Natural killer cell (primary cell): ENCODE measurements around the gene CD52. TPM values are rescaled to one million over a fixed set of nuclear protein-coding genes. Genes with fewer than 3 reads are reported as not detected.
A peak's percentile ranks its signal among the peaks of the same experiment; 100 is the strongest.

Source experiments
- ATAC-seq, 3 donors: fragments of 150-1000 bp in 2 of 3; fragments of 200-7000 bp in 1 of 3; cut with Tn5 transposase; 1 replicate in 1 of 3; 2 replicates in 2 of 3; pipeline ENCODE4 v1.10.0; 2021; ENCODE audit warnings: mild to moderate bottlenecking in 2 of 3, moderate library complexity in 2 of 3
- DNase-seq, 2 donors: peaks; one replicate each; pipeline versions ENCODE4 v3.0.0 to v3.0.0-alpha.2; 2013 to 2021; ENCODE audit warnings: mixed read lengths in 1 of 2
- H3K27ac ChIP-seq: one replicate; pipeline ENCODE4 v1.5.1; 2013; ENCODE audit warnings: mild to moderate bottlenecking, low read length
- H3K27me3 ChIP-seq: one replicate; pipeline ENCODE4 v1.6.1; 2013; ENCODE audit warnings: low read length; ENCODE audit not compliant: control insufficient read depth, insufficient read depth
- H3K36me3 ChIP-seq: one replicate; pipeline ENCODE4 v1.6.1; 2013; ENCODE audit warnings: low read length; ENCODE audit not compliant: control insufficient read depth, insufficient read depth
- H3K4me1 ChIP-seq: one replicate; pipeline ENCODE4 v1.6.1; 2013; ENCODE audit warnings: low read length; ENCODE audit not compliant: control insufficient read depth, insufficient read depth
- H3K4me3 ChIP-seq: one replicate; pipeline ENCODE4 v1.5.1; 2013; ENCODE audit warnings: low read length
- H3K9me3 ChIP-seq: one replicate; pipeline ENCODE4 v1.6.1; 2013; ENCODE audit warnings: low read length; ENCODE audit not compliant: control insufficient read depth, insufficient read depth
- H3K27ac Mint-ChIP-seq, 2 donors: one replicate each; pipeline ENCODE4 v1.8.0; 2022; ENCODE audit warnings: mild to moderate bottlenecking in 2 of 2, mixed read lengths in 2 of 2, moderate library complexity in 1 of 2
- H3K27me3 Mint-ChIP-seq, 2 donors: one replicate each; pipeline ENCODE4 v1.8.0; 2022; ENCODE audit warnings: low read depth in 2 of 2, mixed read lengths in 2 of 2
- H3K36me3 Mint-ChIP-seq: one replicate; pipeline ENCODE4 v1.8.0; 2022; ENCODE audit warnings: mixed read lengths
- H3K4me1 Mint-ChIP-seq, 2 donors: one replicate each; pipeline ENCODE4 v1.8.0; 2022; ENCODE audit warnings: mixed read lengths in 2 of 2
- H3K4me3 Mint-ChIP-seq: one replicate; pipeline ENCODE4 v1.8.0; 2022; ENCODE audit warnings: mild to moderate bottlenecking, moderate library complexity, mixed read lengths
- H3K9me3 Mint-ChIP-seq, 2 donors: one replicate each; pipeline ENCODE4 v1.8.0; 2022; ENCODE audit warnings: mixed read lengths in 2 of 2
- WGBS: methylation state at CpG from one replicate; pipeline ENCODE4 v1.1.7; 2013; ENCODE audit warnings: missing lambda C conversion rate; ENCODE audit not compliant: insufficient coverage; 5-methylcytosine and 5-hydroxymethylcytosine counted together
- intact Hi-C: fragments of 100-400 bp; cut with micrococcal nuclease; formaldehyde crosslinking; loops from one replicate; pipeline ENCODE4 v1.14.2; 2022
- total RNA-seq, 4 donors: library from RNA; stranded (reverse); fragments of 120-200 nt in 1 of 4; gene quantifications; one replicate each; pipeline versions ENCODE4 v1.2.3 to v1.2.4, GENCODE V29; 2013 to 2022
- TF ChIP-seq, protein P1 (sequence below): fragments of 200-600 bp; IDR thresholded peaks from one replicate; pipeline ENCODE4 v1.8.0; 2022; ENCODE audit warnings: antibody characterized with exemption

The CD52 gene
- total RNA-seq, 3 donors from 2014 or later (not counting 1 experiment from before 2014, with no cell fraction given) = 454 to 485 (median 482) TPM

- Histone ChIP-seq H3K27ac (peak overlapping the region; percentile 51), H3K27me3 (no peaks in the 10 kb centered on the region)
- peak in 1 of 2 donors; percentile 35 for DNase-seq
Observed at GRCh38 chr1:26281091-26281958, 36.4 kb upstream of the CD52 start.

DNA sequence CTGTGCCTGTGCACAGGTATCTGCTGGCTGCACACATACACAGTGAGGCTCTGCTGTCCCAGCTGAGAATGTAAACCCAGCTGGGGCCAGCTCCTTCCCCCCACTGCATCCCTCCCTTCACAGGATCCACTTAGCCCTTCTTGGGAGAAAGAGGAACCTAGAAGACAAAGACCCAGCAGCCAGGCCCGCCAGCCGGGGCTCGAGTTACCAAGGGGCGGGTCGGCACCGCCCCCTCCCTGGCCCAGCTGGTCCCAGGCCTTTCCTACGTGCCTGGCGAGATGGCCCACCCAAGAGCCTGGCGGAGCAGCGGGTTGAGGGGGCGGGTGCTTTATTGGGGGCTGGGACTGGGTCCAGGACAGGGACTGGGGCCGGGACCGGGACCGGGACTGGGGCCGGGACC lies 35.8 kb upstream of the CD52 start:
- Mint-ChIP-seq H3K4me1 (peaks cover 70 to 90% of the 10 kb centered on the region in 2 donors), H3K27me3 (no peaks in the 10 kb centered on the region), H3K9me3 (no peaks in the 10 kb centered on the region), H3K4me3 (peak overlapping the region; percentile 93), H3K36me3 (no peaks in the 10 kb centered on the region), H3K27ac (peak overlapping the region; percentile 86 to 96)
- 58% methylated on average over 15 of the region's 15 CpGs for WGBS
- intact Hi-C loops = no loop called here
- DNase-seq (no peak), ATAC-seq (no peak)
- Histone ChIP-seq H3K4me3 (no peak overlapping the region), H3K36me3 (peaks cover 31% of the 10 kb centered on the region), H3K27me3 (no peaks in the 10 kb centered on the region), H3K9me3 (no peaks in the 10 kb centered on the region), H3K4me1 (peaks cover 97% of the 10 kb centered on the region), H3K27ac (peak overlapping the region; percentile 17)
- TF ChIP-seq, protein P1, sequence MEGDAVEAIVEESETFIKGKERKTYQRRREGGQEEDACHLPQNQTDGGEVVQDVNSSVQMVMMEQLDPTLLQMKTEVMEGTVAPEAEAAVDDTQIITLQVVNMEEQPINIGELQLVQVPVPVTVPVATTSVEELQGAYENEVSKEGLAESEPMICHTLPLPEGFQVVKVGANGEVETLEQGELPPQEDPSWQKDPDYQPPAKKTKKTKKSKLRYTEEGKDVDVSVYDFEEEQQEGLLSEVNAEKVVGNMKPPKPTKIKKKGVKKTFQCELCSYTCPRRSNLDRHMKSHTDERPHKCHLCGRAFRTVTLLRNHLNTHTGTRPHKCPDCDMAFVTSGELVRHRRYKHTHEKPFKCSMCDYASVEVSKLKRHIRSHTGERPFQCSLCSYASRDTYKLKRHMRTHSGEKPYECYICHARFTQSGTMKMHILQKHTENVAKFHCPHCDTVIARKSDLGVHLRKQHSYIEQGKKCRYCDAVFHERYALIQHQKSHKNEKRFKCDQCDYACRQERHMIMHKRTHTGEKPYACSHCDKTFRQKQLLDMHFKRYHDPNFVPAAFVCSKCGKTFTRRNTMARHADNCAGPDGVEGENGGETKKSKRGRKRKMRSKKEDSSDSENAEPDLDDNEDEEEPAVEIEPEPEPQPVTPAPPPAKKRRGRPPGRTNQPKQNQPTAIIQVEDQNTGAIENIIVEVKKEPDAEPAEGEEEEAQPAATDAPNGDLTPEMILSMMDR = no peak

More at GRCh38 chr1:26281091-26281958, 36.4 kb upstream of the CD52 start:
- TF ChIP-seq, protein P1 = no peak
- peaks cover 32% of the 10 kb centered on the region for H3K36me3 ChIP-seq
- Mint-ChIP-seq H3K4me1 (peaks cover 73 to 90% of the 10 kb centered on the region in 2 donors), H3K4me3 (peak overlapping the region; percentile 93), H3K36me3 (no peaks in the 10 kb centered on the region), H3K27me3 (no peaks in the 10 kb centered on the region), H3K27ac (peak overlapping the region; percentile 82 to 86), H3K9me3 (no peaks in the 10 kb centered on the region)
- H3K4me3 ChIP-seq = peak overlapping the region; percentile 3
- peaks cover 97% of the 10 kb centered on the region for H3K4me1 ChIP-seq
- intact Hi-C loops = no loop called here
- no peak for ATAC-seq
- H3K9me3 ChIP-seq = no peaks in the 10 kb centered on the region
- WGBS = 91% methylated on average over 5 of the region's 5 CpGs

DNA sequence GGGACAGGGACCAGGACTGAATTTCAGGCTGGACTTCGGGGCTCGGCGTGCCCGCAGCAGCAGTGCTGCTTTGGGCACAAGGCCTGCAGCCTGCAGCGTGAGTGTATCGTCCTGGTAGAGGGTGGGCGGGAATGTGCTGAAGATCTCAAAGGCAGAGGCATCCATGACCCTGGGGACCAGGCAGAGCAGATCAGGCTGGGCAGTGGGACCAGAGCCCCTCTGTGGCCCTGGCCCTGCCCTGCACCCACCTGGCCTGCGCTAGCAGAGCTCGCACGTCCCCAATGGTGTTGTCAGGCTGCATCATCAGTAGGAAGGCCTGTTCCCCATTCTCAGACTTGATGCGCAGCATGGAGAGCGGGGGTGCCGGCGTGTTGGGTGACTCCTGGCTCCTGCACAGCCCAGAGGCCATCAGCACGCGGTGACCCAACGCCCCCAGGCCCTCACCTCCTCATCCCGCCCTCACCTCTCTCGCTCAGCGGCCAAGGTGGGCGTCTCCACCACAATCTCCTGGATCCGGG lies 35.3 kb upstream of the CD52 start:
- H3K9me3 ChIP-seq = no peaks in the 10 kb centered on the region
- H3K36me3 ChIP-seq = peaks cover 27% of the 10 kb centered on the region
- H3K27me3 Mint-ChIP-seq = no peaks in the 10 kb centered on the region
- peak overlapping the region; percentile 21 for H3K4me3 Mint-ChIP-seq
- ATAC-seq (no peak), DNase-seq (no peak)
- H3K27me3 ChIP-seq = no peaks in the 10 kb centered on the region
- no peak overlapping the region for H3K4me3 ChIP-seq
- no peak overlapping the region for H3K27ac ChIP-seq
- intact Hi-C loops = no loop called here
- TF ChIP-seq, protein P1 = no peak
- peak overlapping the region; percentile 86 to 96 for H3K27ac Mint-ChIP-seq
- H3K9me3 Mint-ChIP-seq = no peaks in the 10 kb centered on the region
- peaks cover 97% of the 10 kb centered on the region for H3K4me1 ChIP-seq
- 93% methylated on average over 18 of the region's 22 CpGs for WGBS
- H3K4me1 Mint-ChIP-seq = peaks cover 71 to 90% of the 10 kb centered on the region in 2 donors
- no peaks in the 10 kb centered on the region for H3K36me3 Mint-ChIP-seq
